ENCODE results near the gene TTC7B.

The TTC7B gene

DNA sequence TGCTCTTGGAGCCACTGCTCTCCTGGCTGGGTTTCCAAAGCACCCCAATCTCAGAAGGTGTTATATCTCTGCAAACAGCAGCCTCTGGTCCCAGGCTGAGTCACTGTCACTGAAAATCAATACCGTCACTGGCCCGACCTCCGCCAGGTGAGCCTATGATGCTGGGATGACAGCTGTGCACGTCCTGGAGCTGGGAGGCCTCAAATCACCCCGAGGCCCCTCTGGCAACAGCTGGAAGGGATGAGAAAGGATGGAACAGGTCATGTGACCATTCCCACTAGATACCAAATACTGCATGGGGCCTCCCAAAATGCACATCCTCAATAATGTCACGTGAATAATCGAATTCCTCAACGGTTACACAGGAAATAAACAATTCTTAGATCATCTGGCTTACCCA, 190.8 kb downstream of the TTC7B start:
- Histone ChIP-seq H2BK5ac (ENCODE audit: low read length) (no peak overlapping the region), H3K14ac (ENCODE audit: low read length) (no peak overlapping the region), H3K27me3 (ENCODE audit: control insufficient read depth in 3 of 3, insufficient read depth in 3 of 3, low read depth in 1 of 3, low read length in 3 of 3) (no peaks in the 10 kb centered on the region), H3K4me2 (ENCODE audit: insufficient read depth, low read length, poor library complexity, severe bottlenecking) (no peak overlapping the region), H2AK5ac (ENCODE audit: low read depth, low read length) (no peak overlapping the region), H2BK15ac (ENCODE audit: low read length) (no peak overlapping the region), H2BK12ac (ENCODE audit: low read length) (no peak overlapping the region), H3K9me3 (replicated peaks in 1 of 2; ENCODE audit: control insufficient read depth in 2 of 2, insufficient read depth in 1 of 2, low read depth in 1 of 2, low read length in 2 of 2) (peaks cover 0 to 3% of the 10 kb centered on the region in 2 donors), H3K4ac (ENCODE audit: low read length) (no peak overlapping the region), H3K9ac (ENCODE audit: low read depth, low read length, poor library complexity) (no peak overlapping the region), H4K91ac (ENCODE audit: low read depth, low read length, poor library complexity) (no peak overlapping the region), H3K4me1 (ENCODE audit: control insufficient read depth in 2 of 2, insufficient read depth in 1 of 2, low read depth in 1 of 2, low read length in 2 of 2) (peaks cover 13 to 15% of the 10 kb centered on the region in 2 donors), H3K4me3 (ENCODE audit: low read length in 2 of 2) (no peak overlapping the region), H3K23ac (ENCODE audit: low read depth, low read length, poor library complexity) (no peak overlapping the region), H3K27ac (replicated peaks; ENCODE audit: low read length) (peak overlapping the region; percentile 66), H4K8ac (ENCODE audit: low read depth, low read length) (no peak overlapping the region), H2AFZ (ENCODE audit: low read length) (no peak overlapping the region), H3K18ac (ENCODE audit: low read length) (peak overlapping the region; percentile 13), H3K79me1 (ENCODE audit: low read depth, low read length) (no peaks in the 10 kb centered on the region), H3K36me3 (replicated peaks in 1 of 2; ENCODE audit: control insufficient read depth in 2 of 2, insufficient read depth in 2 of 2, low read length in 2 of 2) (peaks cover 0 to 1% of the 10 kb centered on the region in 2 donors), H2BK120ac (ENCODE audit: low read depth, low read length) (no peak overlapping the region)
- DNase-seq (ENCODE audit: low spot score), result no peak
- WGBS, 2 donors (ENCODE audit: extremely low coverage in 2 of 2, insufficient read length in 2 of 2, insufficient replicate concordance in 1 of 2), result no CpG with 5 or more reads among the region's 8 CpGs

- WGBS, 2 donors (ENCODE audit: extremely low coverage in 2 of 2, insufficient read length in 2 of 2, insufficient replicate concordance in 1 of 2), result no CpG with 5 or more reads among the region's 14 CpGs
Measured at GRCh38 chr14:90624732-90625400, 191.4 kb downstream of the TTC7B start.

GRCh38 chr14:90624227-90624626, 192.0 kb downstream of the TTC7B start:
- Histone ChIP-seq H3K27ac (replicated peaks; ENCODE audit: low read length) (peak overlapping the region; percentile 58), H3K4me1 (ENCODE audit: control insufficient read depth in 2 of 2, insufficient read depth in 1 of 2, low read depth in 1 of 2, low read length in 2 of 2) (peaks cover 13 to 15% of the 10 kb centered on the region in 2 donors), H2AK5ac (ENCODE audit: low read depth, low read length) (peak overlapping the region; percentile 89), H3K9me3 (replicated peaks in 1 of 2; ENCODE audit: control insufficient read depth in 2 of 2, insufficient read depth in 1 of 2, low read depth in 1 of 2, low read length in 2 of 2) (peaks cover 0 to 3% of the 10 kb centered on the region in 2 donors), H3K18ac (ENCODE audit: low read length) (peak overlapping the region; percentile 94), H2BK12ac (ENCODE audit: low read length) (peak overlapping the region; percentile 48), H2BK120ac (ENCODE audit: low read depth, low read length) (peak overlapping the region; percentile 85), H2AFZ (ENCODE audit: low read length) (no peak overlapping the region), H2BK5ac (ENCODE audit: low read length) (peak overlapping the region; percentile 76), H3K14ac (ENCODE audit: low read length) (no peak overlapping the region), H4K91ac (ENCODE audit: low read depth, low read length, poor library complexity) (peak overlapping the region; percentile 89), H4K8ac (ENCODE audit: low read depth, low read length) (peak overlapping the region; percentile 92), H3K9ac (ENCODE audit: low read depth, low read length, poor library complexity) (no peak overlapping the region), H3K4ac (ENCODE audit: low read length) (no peak overlapping the region), H3K36me3 (replicated peaks in 1 of 2; ENCODE audit: control insufficient read depth in 2 of 2, insufficient read depth in 2 of 2, low read length in 2 of 2) (peaks cover 1 to 4% of the 10 kb centered on the region in 2 donors), H3K79me1 (ENCODE audit: low read depth, low read length) (no peaks in the 10 kb centered on the region), H3K4me2 (ENCODE audit: insufficient read depth, low read length, poor library complexity, severe bottlenecking) (no peak overlapping the region), H3K23ac (ENCODE audit: low read depth, low read length, poor library complexity) (no peak overlapping the region), H3K27me3 (ENCODE audit: control insufficient read depth in 3 of 3, insufficient read depth in 3 of 3, low read depth in 1 of 3, low read length in 3 of 3) (no peaks in the 10 kb centered on the region), H3K4me3 (ENCODE audit: low read length in 2 of 2) (no peak overlapping the region), H2BK15ac (ENCODE audit: low read length) (peak overlapping the region; percentile 95)
- no peak for DNase-seq (ENCODE audit: low spot score)
- WGBS, 2 donors (ENCODE audit: extremely low coverage in 2 of 2, insufficient read length in 2 of 2, insufficient replicate concordance in 1 of 2), result no CpG with 5 or more reads among the region's 8 CpGs

More at GRCh38 chr14:90624732-90625400, 191.4 kb downstream of the TTC7B start:
- Histone ChIP-seq H2BK15ac (ENCODE audit: low read length) (no peak overlapping the region), H4K91ac (ENCODE audit: low read depth, low read length, poor library complexity) (no peak overlapping the region), H2BK120ac (ENCODE audit: low read depth, low read length) (no peak overlapping the region), H2AK5ac (ENCODE audit: low read depth, low read length) (no peak overlapping the region), H3K27ac (replicated peaks; ENCODE audit: low read length) (peak overlapping the region; percentile 66), H3K9me3 (replicated peaks in 1 of 2; ENCODE audit: control insufficient read depth in 2 of 2, insufficient read depth in 1 of 2, low read depth in 1 of 2, low read length in 2 of 2) (peaks cover 0 to 3% of the 10 kb centered on the region in 2 donors), H3K36me3 (replicated peaks in 1 of 2; ENCODE audit: control insufficient read depth in 2 of 2, insufficient read depth in 2 of 2, low read length in 2 of 2) (peaks cover 0 to 1% of the 10 kb centered on the region in 2 donors), H3K9ac (ENCODE audit: low read depth, low read length, poor library complexity) (no peak overlapping the region), H2AFZ (ENCODE audit: low read length) (peak overlapping the region; percentile 5), H3K79me1 (ENCODE audit: low read depth, low read length) (no peaks in the 10 kb centered on the region), H2BK5ac (ENCODE audit: low read length) (no peak overlapping the region), H3K14ac (ENCODE audit: low read length) (peak overlapping the region; percentile 11), H3K4me3 (ENCODE audit: low read length in 2 of 2) (no peak overlapping the region), H3K4me2 (ENCODE audit: insufficient read depth, low read length, poor library complexity, severe bottlenecking) (no peak overlapping the region), H3K4me1 (ENCODE audit: control insufficient read depth in 2 of 2, insufficient read depth in 1 of 2, low read depth in 1 of 2, low read length in 2 of 2) (peaks cover 13 to 15% of the 10 kb centered on the region in 2 donors), H4K8ac (ENCODE audit: low read depth, low read length) (no peak overlapping the region), H3K23ac (ENCODE audit: low read depth, low read length, poor library complexity) (no peak overlapping the region), H2BK12ac (ENCODE audit: low read length) (no peak overlapping the region), H3K4ac (ENCODE audit: low read length) (no peak overlapping the region), H3K18ac (ENCODE audit: low read length) (peak overlapping the region; percentile 24), H3K27me3 (ENCODE audit: control insufficient read depth in 3 of 3, insufficient read depth in 3 of 3, low read depth in 1 of 3, low read length in 3 of 3) (no peaks in the 10 kb centered on the region)
- no peak for DNase-seq (ENCODE audit: low spot score)

GRCh38 chr14:90621201-90621600, 195.0 kb downstream of the TTC7B start:
- Histone ChIP-seq H3K23ac (ENCODE audit: low read depth, low read length, poor library complexity) (no peak overlapping the region), H3K14ac (ENCODE audit: low read length) (peak overlapping the region; percentile 43), H3K79me1 (ENCODE audit: low read depth, low read length) (no peaks in the 10 kb centered on the region), H2AK5ac (ENCODE audit: low read depth, low read length) (peak overlapping the region; percentile 41), H3K4me2 (ENCODE audit: insufficient read depth, low read length, poor library complexity, severe bottlenecking) (no peak overlapping the region), H2BK15ac (ENCODE audit: low read length) (no peak overlapping the region), H3K27ac (replicated peaks; ENCODE audit: low read length) (no peak overlapping the region), H2BK12ac (ENCODE audit: low read length) (peak overlapping the region; percentile 75), H4K8ac (ENCODE audit: low read depth, low read length) (no peak overlapping the region), H3K9ac (ENCODE audit: low read depth, low read length, poor library complexity) (peak overlapping the region; percentile 67), H3K36me3 (replicated peaks in 1 of 2; ENCODE audit: control insufficient read depth in 2 of 2, insufficient read depth in 2 of 2, low read length in 2 of 2) (peaks cover 1 to 15% of the 10 kb centered on the region in 2 donors), H3K27me3 (ENCODE audit: control insufficient read depth in 3 of 3, insufficient read depth in 3 of 3, low read depth in 1 of 3, low read length in 3 of 3) (no peaks in the 10 kb centered on the region), H3K4me1 (ENCODE audit: control insufficient read depth in 2 of 2, insufficient read depth in 1 of 2, low read depth in 1 of 2, low read length in 2 of 2) (peaks cover 19 to 20% of the 10 kb centered on the region in 2 donors), H3K9me3 (replicated peaks in 1 of 2; ENCODE audit: control insufficient read depth in 2 of 2, insufficient read depth in 1 of 2, low read depth in 1 of 2, low read length in 2 of 2) (peaks cover 0 to 3% of the 10 kb centered on the region in 2 donors), H2BK120ac (ENCODE audit: low read depth, low read length) (no peak overlapping the region), H3K18ac (ENCODE audit: low read length) (peak overlapping the region; percentile 81), H3K4me3 (ENCODE audit: low read length in 2 of 2) (no peak overlapping the region), H3K4ac (ENCODE audit: low read length) (no peak overlapping the region), H4K91ac (ENCODE audit: low read depth, low read length, poor library complexity) (no peak overlapping the region), H2AFZ (ENCODE audit: low read length) (no peak overlapping the region), H2BK5ac (ENCODE audit: low read length) (peak overlapping the region; percentile 76)
- no peak for DNase-seq (ENCODE audit: low spot score)
- no CpG with 5 or more reads among the region's 32 CpGs for WGBS, 2 donors (ENCODE audit: extremely low coverage in 2 of 2, insufficient read length in 2 of 2, insufficient replicate concordance in 1 of 2)
